Activated naive CD8-positive, alpha-beta T cell treated with anti-CD3 and anti-CD28 coated beads for 36 hours (primary cell): ENCODE data around the gene EMILIN1. TPM values are rescaled to one million over a fixed set of nuclear protein-coding genes. Genes with fewer than 3 reads are reported as not detected.

ENCODE experiments used
- DNase-seq: peaks from one replicate; pipeline ENCODE4 v3.0.0; 2021
- H3K27ac Mint-ChIP-seq: one replicate; pipeline ENCODE4 v1.8.0; 2022; ENCODE audit warnings: mild to moderate bottlenecking, moderate library complexity, mixed read lengths
- H3K27me3 Mint-ChIP-seq: one replicate; pipeline ENCODE4 v1.8.0; 2022; ENCODE audit warnings: mild to moderate bottlenecking, mixed read lengths
- H3K36me3 Mint-ChIP-seq: one replicate; pipeline ENCODE4 v1.8.0; 2021; ENCODE audit warnings: mild to moderate bottlenecking, mixed read lengths
- H3K4me1 Mint-ChIP-seq: one replicate; pipeline ENCODE4 v1.8.0; 2021; ENCODE audit warnings: mixed read lengths
- H3K4me3 Mint-ChIP-seq: one replicate; pipeline ENCODE4 v1.8.0; 2022; ENCODE audit warnings: mild to moderate bottlenecking, moderate library complexity, mixed read lengths
- H3K9me3 Mint-ChIP-seq: one replicate; pipeline ENCODE4 v1.8.0; 2022; ENCODE audit warnings: mixed read lengths
- total RNA-seq, 2 experiments: library from RNA; stranded (reverse); gene quantifications; one replicate each; pipeline ENCODE4 v1.2.3, GENCODE V29; 2021

The EMILIN1 gene
- total RNA-seq, 2 experiments from 2014 or later = 0.62 to 0.76 TPM

DNA sequence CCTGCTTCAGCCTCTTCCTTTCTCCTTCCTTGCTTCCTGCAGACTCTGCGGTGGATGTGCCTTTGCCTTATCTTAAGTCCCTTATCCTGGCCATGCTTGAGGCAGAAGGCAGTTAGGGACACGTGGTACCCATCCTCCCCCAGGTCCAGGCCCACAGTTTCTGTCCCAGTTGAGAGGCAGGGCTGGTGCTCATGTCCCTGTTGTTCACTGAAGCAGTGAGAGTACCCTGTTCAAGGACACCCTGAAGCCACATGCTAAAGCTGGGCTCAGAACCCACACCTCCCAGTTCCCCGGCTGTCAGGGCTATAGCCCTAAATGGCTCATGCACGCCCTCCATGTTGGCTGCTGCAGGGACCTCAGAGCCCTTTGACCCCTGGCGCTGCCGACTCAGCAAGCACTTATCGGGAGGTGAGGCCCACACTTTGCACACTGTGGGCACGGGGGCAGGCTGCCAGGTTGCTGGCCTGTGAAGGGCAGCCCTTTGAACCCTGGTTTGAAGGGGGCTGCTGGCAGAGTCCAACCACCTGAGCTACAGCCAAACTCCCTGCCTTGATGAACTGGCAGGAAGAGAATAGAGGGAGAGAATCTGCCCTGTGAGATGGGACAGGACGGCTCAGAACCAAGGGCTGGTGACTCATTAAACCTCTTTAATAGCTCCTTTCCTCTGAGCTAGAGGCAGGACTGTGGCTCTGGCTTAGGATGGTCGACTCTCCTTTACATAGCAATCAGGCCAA is 14.4 kb downstream of the EMILIN1 start:
- H3K27ac Mint-ChIP-seq = no peak overlapping the region

DNA sequence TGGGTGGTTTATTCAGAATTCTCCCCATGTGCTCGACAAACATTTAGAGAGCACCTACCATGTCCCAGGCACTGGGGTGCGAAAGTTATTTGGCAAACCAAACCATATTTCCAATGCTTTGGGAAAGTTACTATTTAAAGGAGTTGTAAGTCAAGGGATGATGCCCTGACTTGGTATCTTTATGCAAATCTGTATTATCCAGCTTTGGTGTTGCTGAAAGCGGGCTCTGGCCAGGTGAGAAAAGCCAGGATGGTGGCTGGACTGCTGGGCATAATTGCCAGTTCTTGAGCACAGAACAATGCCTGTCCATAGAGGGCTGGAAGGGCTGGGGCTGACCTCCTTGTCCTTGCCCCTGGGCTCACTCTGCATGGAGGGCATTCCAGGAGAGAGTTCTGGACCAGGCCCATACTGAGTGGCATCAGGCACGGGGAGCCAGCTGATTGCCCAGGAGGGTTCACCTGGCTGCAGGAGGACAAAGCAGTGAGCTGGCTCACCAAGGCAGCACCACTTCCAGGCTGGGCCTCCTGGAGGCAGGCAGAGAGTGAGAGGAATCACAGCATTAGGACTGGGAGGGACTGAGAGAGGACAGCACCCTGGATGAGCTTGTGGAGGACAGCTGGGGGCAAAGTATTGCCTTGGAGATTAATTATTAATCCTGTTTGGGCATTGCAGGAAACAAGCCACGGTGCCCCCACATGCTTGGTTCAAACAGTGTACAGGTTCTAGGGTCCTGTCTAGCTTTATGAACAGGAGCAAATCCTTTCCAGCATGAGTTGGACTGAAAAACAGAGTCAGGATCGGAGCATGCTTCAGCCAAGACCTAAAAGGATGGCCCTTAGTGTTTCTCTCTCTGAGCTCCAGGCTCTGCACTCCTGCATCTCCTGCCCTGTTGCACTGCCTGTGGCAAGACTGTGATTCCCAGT is 15.3 kb downstream of the EMILIN1 start:
- H3K4me1 Mint-ChIP-seq = peaks cover 13% of the 10 kb centered on the region
- no peak for DNase-seq
- H3K36me3 Mint-ChIP-seq = no peaks in the 10 kb centered on the region
- no peak overlapping the region for H3K27ac Mint-ChIP-seq
- no peaks in the 10 kb centered on the region for H3K27me3 Mint-ChIP-seq
- no peaks in the 10 kb centered on the region for H3K9me3 Mint-ChIP-seq
- H3K4me3 Mint-ChIP-seq = no peak overlapping the region

More for the DNA sequence above, 14.4 kb downstream of the EMILIN1 start:
- Mint-ChIP-seq H3K4me1 (peaks cover 13% of the 10 kb centered on the region), H3K36me3 (no peaks in the 10 kb centered on the region), H3K27me3 (no peaks in the 10 kb centered on the region), H3K9me3 (no peaks in the 10 kb centered on the region), H3K4me3 (no peak overlapping the region)
- no peak for DNase-seq

DNA sequence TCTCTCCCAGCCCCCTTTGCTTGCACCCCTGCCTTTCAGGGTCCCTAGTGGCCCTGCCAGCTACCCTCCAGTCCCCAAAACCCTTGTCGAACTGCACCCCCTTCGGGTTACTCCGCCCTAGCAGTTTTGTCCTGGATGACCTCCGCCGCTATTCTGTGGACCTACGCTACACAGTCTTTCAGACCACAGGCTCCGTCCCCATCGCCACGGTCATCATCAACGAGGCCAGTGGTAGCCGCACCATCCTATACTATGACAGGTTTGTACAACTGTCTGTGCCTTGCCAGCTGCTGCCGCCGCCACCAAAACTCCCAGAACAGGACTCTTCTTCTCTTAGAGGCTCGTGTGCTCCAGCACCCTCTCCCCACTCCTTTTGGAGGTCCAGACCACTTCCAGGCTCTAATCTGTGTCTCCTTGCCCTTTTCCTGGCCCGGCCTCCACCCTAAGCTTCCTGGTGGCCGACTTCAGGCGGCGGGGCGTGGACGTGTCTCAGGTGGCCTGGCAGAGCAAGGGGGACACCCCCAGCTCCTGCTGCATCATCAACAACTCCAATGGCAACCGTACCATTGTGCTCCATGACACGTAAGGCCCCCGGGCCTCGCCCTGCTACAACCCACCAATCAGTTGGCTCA is 16.1 kb downstream of the EMILIN1 start:
- no peak for DNase-seq
- no peaks in the 10 kb centered on the region for H3K36me3 Mint-ChIP-seq
- peaks cover 13% of the 10 kb centered on the region for H3K4me1 Mint-ChIP-seq
- H3K4me3 Mint-ChIP-seq = no peak overlapping the region
- H3K9me3 Mint-ChIP-seq = no peaks in the 10 kb centered on the region
- no peak overlapping the region for H3K27ac Mint-ChIP-seq
- H3K27me3 Mint-ChIP-seq = no peaks in the 10 kb centered on the region

DNA sequence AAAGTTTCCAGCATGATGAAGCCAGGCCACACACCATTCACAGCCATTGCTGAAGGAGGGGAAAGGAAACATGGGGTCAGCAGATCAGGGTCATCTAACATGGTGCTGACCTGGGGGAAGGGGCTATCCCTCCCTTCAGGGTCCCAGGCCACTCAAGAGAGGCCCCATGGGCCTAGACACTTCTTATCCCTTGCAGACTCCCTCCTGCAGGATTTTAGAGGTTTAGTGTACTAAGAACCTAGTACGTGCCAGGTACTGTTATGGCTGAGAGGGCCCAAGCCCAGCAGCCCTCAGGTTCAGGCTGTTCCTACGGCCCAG is 17.0 kb downstream of the EMILIN1 start:
- no peak overlapping the region for H3K4me3 Mint-ChIP-seq
- no peaks in the 10 kb centered on the region for H3K27me3 Mint-ChIP-seq
- H3K36me3 Mint-ChIP-seq = no peaks in the 10 kb centered on the region
- no peak for DNase-seq
- H3K9me3 Mint-ChIP-seq = no peaks in the 10 kb centered on the region
- H3K27ac Mint-ChIP-seq = no peak overlapping the region
- peaks cover 11% of the 10 kb centered on the region for H3K4me1 Mint-ChIP-seq

DNA sequence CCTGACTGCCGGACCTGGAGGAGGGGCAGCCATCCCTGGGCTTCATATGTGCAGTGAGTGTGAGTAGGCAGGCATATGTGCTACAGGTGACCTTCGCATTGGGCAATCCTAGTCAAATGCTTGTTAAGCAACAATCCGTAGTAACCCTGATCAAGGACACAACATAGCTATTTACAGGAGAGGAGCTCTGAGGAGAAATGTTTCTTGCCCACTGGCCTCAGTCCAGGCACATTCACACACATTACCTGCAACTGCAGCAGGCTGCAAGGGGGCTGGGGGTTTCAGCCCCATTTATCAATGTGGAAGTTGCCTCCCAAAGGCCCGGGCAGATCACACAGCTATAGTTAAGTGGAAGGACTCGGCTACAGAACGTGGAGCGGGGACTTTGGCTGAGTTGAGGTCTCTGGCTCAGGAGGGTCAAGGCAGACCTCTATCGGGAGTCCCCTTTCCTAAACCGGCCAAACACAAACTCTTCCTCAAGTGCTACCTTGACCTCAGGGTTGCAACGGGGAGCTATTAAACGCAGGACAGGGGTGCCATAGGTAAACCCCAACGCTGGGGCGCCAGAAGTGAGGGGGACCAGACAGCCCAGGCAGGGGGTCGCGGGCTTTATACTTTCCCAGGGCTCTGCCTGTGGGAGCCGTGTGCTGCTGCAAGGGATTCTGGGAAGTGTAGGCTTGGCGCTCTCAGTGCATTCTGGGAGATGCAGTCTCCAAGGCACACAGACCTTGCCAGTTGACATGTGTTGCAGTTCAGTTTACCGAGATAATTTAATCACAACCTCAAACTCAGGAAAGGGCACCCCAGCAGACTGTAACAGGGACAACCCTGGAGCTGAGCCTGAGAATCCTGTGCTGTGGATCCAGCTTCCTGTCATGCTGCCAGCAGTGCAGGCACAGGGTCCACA is 17.6 kb downstream of the EMILIN1 start:
- Mint-ChIP-seq H3K4me3 (peak overlapping the region; percentile 52), H3K9me3 (no peaks in the 10 kb centered on the region), H3K27ac (no peak overlapping the region), H3K4me1 (peaks cover 11% of the 10 kb centered on the region), H3K36me3 (no peaks in the 10 kb centered on the region), H3K27me3 (no peaks in the 10 kb centered on the region)
- DNase-seq = peak; percentile 39

DNA sequence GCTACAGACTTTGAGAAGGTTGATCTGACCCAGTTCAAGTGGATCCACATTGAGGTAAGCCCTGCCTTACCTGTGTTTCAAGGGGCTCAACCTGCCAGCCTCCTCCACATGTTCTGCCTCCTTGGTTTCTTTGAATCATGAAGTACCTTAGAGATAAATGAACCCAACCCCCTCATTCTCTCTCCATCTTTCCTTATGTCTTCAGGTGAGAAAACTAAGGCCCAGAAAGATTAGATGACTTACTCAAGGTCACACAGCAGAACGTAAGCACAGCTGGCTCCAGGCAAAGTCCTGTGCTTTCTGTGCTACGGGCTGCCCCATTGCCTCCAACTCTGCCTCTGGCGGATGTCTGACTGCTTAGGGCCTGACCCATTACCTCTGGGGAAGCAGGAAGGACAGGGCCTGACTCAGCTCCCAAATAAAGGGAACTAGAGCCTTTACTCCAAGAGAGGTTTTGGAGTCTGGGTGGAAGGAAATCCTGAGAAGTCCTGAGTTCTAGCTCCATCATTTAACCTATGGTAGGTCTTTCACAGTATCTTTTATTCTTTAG is 18.4 kb downstream of the EMILIN1 start:
- H3K27me3 Mint-ChIP-seq = no peaks in the 10 kb centered on the region
- H3K4me1 Mint-ChIP-seq = peaks cover 11% of the 10 kb centered on the region
- H3K36me3 Mint-ChIP-seq = no peaks in the 10 kb centered on the region
- no peak overlapping the region for H3K4me3 Mint-ChIP-seq
- H3K27ac Mint-ChIP-seq = no peak overlapping the region
- no peaks in the 10 kb centered on the region for H3K9me3 Mint-ChIP-seq
- no peak for DNase-seq

DNA sequence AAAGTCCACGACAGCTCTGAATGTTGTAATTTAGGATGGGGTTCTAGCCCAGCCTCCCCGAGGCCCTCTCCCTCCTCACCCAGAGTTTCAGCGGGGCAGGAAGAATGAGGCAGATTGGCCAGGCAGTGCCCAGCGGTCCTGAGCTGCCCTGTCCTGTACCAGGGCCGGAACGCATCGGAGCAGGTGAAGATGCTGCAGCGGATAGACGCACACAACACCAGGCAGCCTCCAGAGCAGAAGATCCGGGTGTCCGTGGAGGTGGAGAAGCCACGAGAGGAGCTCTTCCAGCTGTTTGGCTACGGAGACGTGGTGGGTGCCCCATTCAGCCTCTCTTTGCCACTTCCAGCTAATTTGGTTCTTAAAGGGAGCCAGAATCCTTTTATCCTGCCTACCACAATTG is 18.9 kb downstream of the EMILIN1 start:
- no peak overlapping the region for H3K27ac Mint-ChIP-seq
- H3K4me3 Mint-ChIP-seq = no peak overlapping the region
- peaks cover 2% of the 10 kb centered on the region for H3K36me3 Mint-ChIP-seq
- DNase-seq = no peak
- no peaks in the 10 kb centered on the region for H3K9me3 Mint-ChIP-seq
- no peaks in the 10 kb centered on the region for H3K27me3 Mint-ChIP-seq
- peaks cover 11% of the 10 kb centered on the region for H3K4me1 Mint-ChIP-seq

DNA sequence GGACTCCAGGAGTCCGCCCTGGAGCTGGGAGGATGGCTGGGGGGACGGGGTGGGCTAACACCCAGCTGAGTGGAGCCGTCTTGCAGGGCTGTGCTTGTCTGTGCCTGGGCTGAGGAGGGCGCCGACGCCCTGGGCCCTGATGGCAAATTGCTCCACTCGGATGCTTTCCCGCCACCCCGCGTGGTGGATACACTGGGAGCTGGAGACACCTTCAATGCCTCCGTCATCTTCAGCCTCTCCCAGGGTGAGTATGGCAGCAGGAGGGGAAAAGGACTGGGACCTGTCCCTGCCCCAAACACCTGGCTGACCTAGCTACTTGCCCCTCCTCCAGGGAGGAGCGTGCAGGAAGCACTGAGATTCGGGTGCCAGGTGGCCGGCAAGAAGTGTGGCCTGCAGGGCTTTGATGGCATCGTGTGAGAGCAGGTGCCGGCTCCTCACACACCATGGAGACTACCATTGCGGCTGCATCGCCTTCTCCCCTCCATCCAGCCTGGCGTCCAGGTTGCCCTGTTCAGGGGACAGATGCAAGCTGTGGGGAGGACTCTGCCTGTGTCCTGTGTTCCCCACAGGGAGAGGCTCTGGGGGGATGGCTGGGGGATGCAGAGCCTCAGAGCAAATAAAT is 21.0 kb downstream of the EMILIN1 start:
- Mint-ChIP-seq H3K27me3 (no peaks in the 10 kb centered on the region), H3K4me1 (peaks cover 11% of the 10 kb centered on the region), H3K9me3 (no peaks in the 10 kb centered on the region), H3K27ac (no peak overlapping the region), H3K4me3 (no peak overlapping the region), H3K36me3 (peaks cover 2% of the 10 kb centered on the region)
- DNase-seq = no peak

DNA sequence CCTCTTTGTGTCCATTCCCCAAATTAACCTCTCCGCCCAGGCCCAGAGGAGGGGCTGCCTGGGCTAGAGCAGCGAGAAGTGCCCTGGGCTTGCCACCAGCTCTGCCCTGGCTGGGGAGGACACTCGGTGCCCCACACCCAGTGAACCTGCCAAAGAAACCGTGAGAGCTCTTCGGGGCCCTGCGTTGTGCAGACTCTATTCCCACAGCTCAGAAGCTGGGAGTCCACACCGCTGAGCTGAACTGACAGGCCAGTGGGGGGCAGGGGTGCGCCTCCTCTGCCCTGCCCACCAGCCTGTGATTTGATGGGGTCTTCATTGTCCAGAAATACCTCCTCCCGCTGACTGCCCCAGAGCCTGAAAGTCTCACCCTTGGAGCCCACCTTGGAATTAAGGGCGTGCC is 21.6 kb downstream of the EMILIN1 start:
- no peak for DNase-seq
- Mint-ChIP-seq H3K27ac (no peak overlapping the region), H3K4me1 (peaks cover 11% of the 10 kb centered on the region), H3K4me3 (no peak overlapping the region), H3K27me3 (no peaks in the 10 kb centered on the region), H3K9me3 (no peaks in the 10 kb centered on the region), H3K36me3 (peaks cover 2% of the 10 kb centered on the region)

DNA sequence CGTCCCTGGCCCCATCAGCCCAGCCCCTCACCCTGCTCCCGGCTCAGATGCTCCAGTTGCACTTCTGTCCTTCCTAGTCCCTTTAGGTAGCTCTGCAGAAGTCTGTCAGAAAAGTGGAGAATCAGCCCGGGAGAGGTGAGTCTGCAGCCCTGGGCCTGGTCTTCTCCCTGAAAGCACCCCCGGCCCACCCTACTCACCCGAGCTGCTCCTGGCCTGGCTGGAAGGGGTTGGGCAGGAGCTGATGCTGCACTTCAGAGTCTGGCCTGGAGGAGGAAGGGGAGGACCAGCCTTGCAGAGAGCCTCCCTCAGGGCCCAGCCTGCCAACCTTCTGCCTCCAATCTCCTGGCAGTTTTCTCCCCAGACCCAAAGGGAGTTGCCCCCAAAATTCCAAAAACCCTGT is 23.9 kb downstream of the EMILIN1 start:
- H3K4me1 Mint-ChIP-seq = no peaks in the 10 kb centered on the region
- no peak overlapping the region for H3K4me3 Mint-ChIP-seq
- no peak overlapping the region for H3K27ac Mint-ChIP-seq
- no peaks in the 10 kb centered on the region for H3K27me3 Mint-ChIP-seq
- H3K36me3 Mint-ChIP-seq = peaks cover 2% of the 10 kb centered on the region
- DNase-seq = no peak
- no peaks in the 10 kb centered on the region for H3K9me3 Mint-ChIP-seq

DNA sequence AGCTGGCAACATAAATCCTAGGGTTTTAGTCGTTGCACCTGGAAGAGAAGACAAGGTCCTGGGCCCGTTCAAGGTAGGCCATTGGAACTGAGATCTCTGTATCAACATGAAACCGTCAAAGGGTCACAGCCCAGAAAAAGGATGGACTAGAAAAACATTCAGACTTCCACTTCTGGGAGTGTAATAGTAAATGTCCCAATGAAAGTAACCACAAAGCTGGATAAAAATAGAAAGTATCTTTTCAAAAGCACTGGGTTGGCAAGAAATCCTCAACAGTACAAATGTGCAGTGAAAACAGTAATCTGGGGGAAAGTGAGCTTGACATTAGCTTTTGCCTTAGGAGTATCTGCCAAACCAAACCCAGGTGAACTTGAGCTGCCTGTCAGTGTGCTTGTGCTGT is 27.6 kb downstream of the EMILIN1 start:
- H3K27ac Mint-ChIP-seq = no peak overlapping the region
- H3K36me3 Mint-ChIP-seq = peaks cover 2% of the 10 kb centered on the region
- H3K4me1 Mint-ChIP-seq = no peaks in the 10 kb centered on the region
- DNase-seq = no peak
- no peak overlapping the region for H3K4me3 Mint-ChIP-seq
- no peaks in the 10 kb centered on the region for H3K9me3 Mint-ChIP-seq
- H3K27me3 Mint-ChIP-seq = no peaks in the 10 kb centered on the region

DNA sequence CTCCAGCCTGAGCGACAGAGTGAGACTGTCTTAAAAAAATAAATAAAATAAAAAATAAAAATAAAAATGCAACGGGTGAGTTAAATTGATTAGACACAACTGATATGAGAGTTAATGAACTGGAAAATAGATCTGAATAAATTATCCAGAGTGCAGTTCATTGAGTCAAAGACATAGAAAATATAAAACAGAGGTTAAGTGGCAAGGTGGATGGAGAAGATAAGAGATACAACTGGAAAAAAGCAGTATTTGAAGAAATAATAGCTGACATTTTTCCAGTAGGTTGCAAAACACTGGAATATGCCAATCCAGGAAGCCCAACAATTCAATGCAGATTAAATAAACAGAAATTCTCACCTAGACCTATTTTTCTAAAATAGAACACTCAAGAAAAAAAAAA is 29.8 kb downstream of the EMILIN1 start:
- DNase-seq = no peak
- Mint-ChIP-seq H3K27ac (no peak overlapping the region), H3K4me3 (no peak overlapping the region), H3K27me3 (no peaks in the 10 kb centered on the region), H3K4me1 (peaks cover 4% of the 10 kb centered on the region), H3K9me3 (no peaks in the 10 kb centered on the region), H3K36me3 (no peaks in the 10 kb centered on the region)

DNA sequence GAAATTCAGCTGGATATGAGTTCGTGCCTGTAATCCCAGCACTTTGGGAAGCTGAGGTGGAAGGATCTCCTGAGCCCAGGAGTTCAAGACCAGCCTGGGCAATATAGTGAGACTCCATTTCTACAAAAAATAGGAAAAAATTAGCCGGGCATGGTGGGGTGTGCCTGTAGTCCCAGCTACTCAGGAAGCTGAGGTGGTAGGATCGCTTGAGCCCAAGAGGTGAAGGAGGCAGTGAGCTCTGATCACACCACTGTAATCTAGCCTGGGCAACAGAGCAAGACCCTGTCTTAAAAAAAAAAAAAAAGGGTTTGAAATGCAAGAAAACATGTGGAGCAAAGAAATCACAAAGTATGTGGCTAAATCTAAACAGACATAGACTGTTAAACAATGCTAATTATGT is 30.7 kb downstream of the EMILIN1 start:
- Mint-ChIP-seq H3K27me3 (no peaks in the 10 kb centered on the region), H3K9me3 (no peaks in the 10 kb centered on the region), H3K36me3 (no peaks in the 10 kb centered on the region), H3K4me3 (no peak overlapping the region), H3K4me1 (peaks cover 4% of the 10 kb centered on the region), H3K27ac (no peak overlapping the region)
- DNase-seq = no peak
